Measurements from ENCODE around the gene NOL3. TPM values are rescaled to one million over a fixed set of nuclear protein-coding genes. Genes with fewer than 3 reads are reported as not detected.

The NOL3 gene
- total and polyA plus RNA-seq, 2 of the 13 experiments (the other 11 are each of a cell fraction or from before 2014, with no cell fraction given): 5.7 to 20.5 TPM

- peak; percentile 63 for TF ChIP-seq ZNF121 (CRISPR knock-in tag; IDR thresholded peaks at IDR 0.05)
- TF ChIP-seq SSRP1 (CRISPR knock-in tag; IDR thresholded peaks at IDR 0.05): 0 out of 2 replicates have a peak, but pooled peaks have one; percentile 6
- no peak for TF ChIP-seq EEA1 (CRISPR knock-in tag; IDR thresholded peaks at IDR 0.05; ENCODE audit: borderline replicate concordance)
- TF ChIP-seq FOXC1 (CRISPR knock-in tag; IDR thresholded peaks at IDR 0.05; ENCODE audit: borderline replicate concordance): 0 out of 2 replicates have a peak, but pooled peaks have one; percentile 17
- no peak for TF ChIP-seq SPEN (CRISPR knock-in tag; IDR thresholded peaks at IDR 0.05; ENCODE audit: low read depth)
- TF ChIP-seq TSC22D2 (CRISPR knock-in tag; IDR thresholded peaks at IDR 0.05; ENCODE audit: borderline replicate concordance): no peak
- no peak for TF ChIP-seq EED (CRISPR knock-in tag; IDR thresholded peaks at IDR 0.05)
- no peak for TF ChIP-seq ZNF878 (CRISPR knock-in tag; IDR thresholded peaks at IDR 0.05)
- TF ChIP-seq NR2F6 (IDR thresholded peaks at IDR 0.05): 0 out of 2 replicates have a peak, but pooled peaks have one; percentile 49
- TF ChIP-seq NR2F6 (CRISPR knock-in tag; IDR thresholded peaks at IDR 0.05): peak; percentile 67
- no peak for TF ChIP-seq ATF1 (CRISPR knock-in tag; IDR thresholded peaks at IDR 0.05)
- TF ChIP-seq AGO1 (IDR thresholded peaks at IDR 0.05; ENCODE audit: low read depth, low read length, poor library complexity, severe bottlenecking): peak; percentile 81
- 0 out of 2 replicates have a peak, but pooled peaks have one; percentile 14 for TF ChIP-seq ERF (CRISPR knock-in tag; IDR thresholded peaks at IDR 0.05)
- TF ChIP-seq BCL3 (CRISPR knock-in tag; IDR thresholded peaks at IDR 0.05): 0 out of 2 replicates have a peak, but pooled peaks have one; percentile 33
- peak; percentile 44; the same call in 1 of the 2 replicates for TF ChIP-seq ZBTB38 (CRISPR knock-in tag; IDR thresholded peaks at IDR 0.05)
- no peak for TF ChIP-seq NR1H2 (CRISPR knock-in tag; IDR thresholded peaks at IDR 0.05; ENCODE audit: borderline replicate concordance, low read depth)
- no peak for TF ChIP-seq ZNF382 (CRISPR knock-in tag; IDR thresholded peaks at IDR 0.05; ENCODE audit: borderline replicate concordance)
- TF ChIP-seq BRD4 (CRISPR knock-in tag; IDR thresholded peaks at IDR 0.05): no peak
- TF ChIP-seq MXD3 (CRISPR knock-in tag; IDR thresholded peaks at IDR 0.05): no peak
- TF ChIP-seq MTA3 (CRISPR knock-in tag; IDR thresholded peaks at IDR 0.05): no peak
- no peak for TF ChIP-seq ZBTB26 (CRISPR knock-in tag; IDR thresholded peaks at IDR 0.05; ENCODE audit: borderline replicate concordance)
- TF ChIP-seq XRCC5 (optimal IDR thresholded peaks at IDR 0.05; ENCODE audit: low read length): no peak
- no peak for TF ChIP-seq ZNF44 (CRISPR knock-in tag; IDR thresholded peaks at IDR 0.05)
- no peak for TF ChIP-seq DNMT1 (CRISPR knock-in tag; IDR thresholded peaks at IDR 0.05)
- TF ChIP-seq GTF2F1 (IDR thresholded peaks at IDR 0.05; ENCODE audit: low read length): no peak
- TF ChIP-seq ZFP90 (CRISPR knock-in tag; IDR thresholded peaks at IDR 0.05; ENCODE audit: borderline replicate concordance): 0 out of 2 replicates have a peak, but pooled peaks have one; percentile 35
- no peak; the same call in 1 of the 2 replicates for TF ChIP-seq KLF13 (CRISPR knock-in tag; IDR thresholded peaks at IDR 0.05)
Observed at GRCh38 chr16:67207249-67208091, 37.1 kb downstream of the NOL3 start (continued).
